GM19395 (cell line): ENCODE results near the gene RGL4.
"Not testable (repeated sequence)": the region's sequence is repeated elsewhere in the genome, so short reads cannot be mapped to it uniquely, and the experiment has no call there.

Experiments used
- ATAC-seq: cut with Tn5 transposase; IDR thresholded peaks from one replicate; pipeline ENCODE4 v1.9.1; 2021; ENCODE audit warnings: mild to moderate bottlenecking, moderate library complexity; ENCODE audit not compliant: unreplicated experiment

RGL4 gene, protein sequence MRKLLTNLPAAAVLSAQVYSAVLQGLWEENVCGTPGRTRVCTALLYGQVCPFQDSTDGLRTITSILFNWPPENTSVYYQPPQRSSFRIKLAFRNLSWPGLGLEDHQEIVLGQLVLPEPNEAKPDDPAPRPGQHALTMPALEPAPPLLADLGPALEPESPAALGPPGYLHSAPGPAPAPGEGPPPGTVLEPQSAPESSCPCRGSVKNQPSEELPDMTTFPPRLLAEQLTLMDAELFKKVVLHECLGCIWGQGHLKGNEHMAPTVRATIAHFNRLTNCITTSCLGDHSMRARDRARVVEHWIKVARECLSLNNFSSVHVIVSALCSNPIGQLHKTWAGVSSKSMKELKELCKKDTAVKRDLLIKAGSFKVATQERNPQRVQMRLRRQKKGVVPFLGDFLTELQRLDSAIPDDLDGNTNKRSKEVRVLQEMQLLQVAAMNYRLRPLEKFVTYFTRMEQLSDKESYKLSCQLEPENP

DNA sequence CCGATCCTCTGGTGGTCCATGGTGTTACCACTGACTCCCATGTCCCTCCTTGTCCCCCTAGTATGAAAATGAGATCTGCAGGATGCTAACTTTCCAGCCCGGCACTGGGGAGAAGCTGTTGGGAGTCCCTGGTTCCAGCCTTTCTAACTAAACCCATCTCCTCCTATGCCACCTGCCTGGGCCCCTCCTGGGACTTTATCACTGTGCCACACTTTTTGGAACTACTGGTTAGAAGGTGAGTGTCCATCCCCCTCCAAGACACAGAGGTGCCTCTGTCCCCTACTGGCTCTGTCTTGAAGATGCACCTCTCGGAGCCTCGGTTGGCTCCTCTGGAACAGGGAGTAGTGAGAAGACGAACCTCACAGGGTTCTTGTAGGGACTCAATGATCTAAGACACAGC lies at the start of gene RGL4:
TSS of gene RGL4 (plus strand) at position 301 of the 400 bp plus-strand sequence. CDS start 1,018 bp downstream, outside the sequence.
- no peak for ATAC-seq

DNA sequence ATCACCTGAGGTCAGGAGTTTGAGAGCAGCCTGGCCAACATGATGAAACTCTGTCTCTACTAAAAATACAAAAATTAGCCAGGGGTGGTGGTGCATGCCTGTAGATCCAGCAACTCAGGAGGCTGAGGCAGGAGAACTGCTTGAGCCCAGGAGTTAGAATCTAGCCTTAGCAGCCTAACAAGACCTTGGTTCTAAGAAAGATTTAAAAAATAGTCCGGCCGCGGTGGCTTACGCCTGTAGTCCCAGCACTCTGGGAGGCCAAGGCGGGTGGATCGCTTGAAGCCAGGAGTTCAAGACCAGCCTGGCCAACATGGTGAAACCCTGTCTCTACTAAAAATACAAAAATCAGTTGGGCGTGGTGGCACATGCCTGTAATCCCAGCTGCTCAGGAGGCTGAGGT lies 44.3 kb upstream of the RGL4 start:
- not testable (repeated sequence) for ATAC-seq

DNA sequence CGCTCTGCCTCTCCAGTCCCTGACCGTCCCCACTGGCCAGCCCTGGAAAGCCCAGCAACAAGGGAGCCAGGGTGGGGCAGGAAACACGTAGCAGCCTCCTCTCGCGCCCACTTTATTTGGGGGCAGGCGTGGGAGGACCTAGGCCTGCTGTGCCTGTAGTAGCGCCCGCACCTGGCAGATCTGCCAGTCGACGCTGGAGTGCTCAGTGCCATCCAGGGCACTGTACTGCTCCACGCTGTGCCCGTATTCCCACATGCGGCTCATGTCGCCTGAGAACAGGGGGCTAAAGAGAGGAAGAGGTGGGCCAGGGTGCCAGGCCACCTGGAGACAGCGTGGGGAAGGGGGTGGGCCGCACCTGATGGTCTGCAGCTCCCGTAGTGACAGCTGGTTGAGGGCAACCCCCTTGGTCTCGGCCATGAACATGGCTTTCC lies 41.7 kb upstream of the RGL4 start:
- no peak for ATAC-seq

DNA sequence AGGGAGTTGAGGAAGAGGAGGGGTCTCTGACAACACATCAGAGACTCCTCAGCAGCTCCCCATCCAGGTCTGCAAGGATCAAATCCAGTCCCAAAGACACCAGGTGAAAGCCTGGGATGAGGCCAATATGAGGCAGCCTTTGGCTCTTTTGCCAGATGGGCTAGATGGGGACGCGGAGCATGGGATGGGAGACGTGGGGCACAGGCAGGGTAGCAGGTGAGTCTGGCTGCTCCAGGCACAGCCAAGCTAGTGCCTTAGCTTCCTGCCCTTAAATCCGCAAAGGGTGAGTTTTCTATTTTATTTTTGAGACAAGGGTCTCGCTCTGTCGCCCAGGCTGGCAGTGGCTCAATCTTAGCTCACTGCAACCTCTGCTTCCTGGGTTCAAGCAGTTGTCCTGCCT lies 39.1 kb upstream of the RGL4 start:
- no peak for ATAC-seq

DNA sequence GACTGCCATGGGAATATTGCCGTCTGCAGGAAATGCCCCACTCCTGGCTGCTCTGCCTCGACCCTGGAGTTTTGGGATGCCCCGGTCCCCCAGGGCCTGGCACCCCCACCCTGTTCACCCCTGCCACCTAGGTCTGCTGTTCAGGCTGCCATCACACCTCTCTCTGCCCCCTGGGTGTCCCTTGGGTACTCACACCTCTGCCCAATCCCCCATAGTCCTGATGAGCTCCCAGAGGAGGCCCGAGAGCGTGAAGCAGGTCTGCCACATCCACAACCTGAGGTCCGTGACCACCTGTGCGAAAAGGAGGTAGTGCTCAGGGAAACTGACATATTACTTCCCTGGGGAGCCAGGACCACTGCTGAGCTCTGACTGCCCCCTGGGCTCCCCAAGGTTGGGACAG lies 38.5 kb upstream of the RGL4 start:
- ATAC-seq: no peak

DNA sequence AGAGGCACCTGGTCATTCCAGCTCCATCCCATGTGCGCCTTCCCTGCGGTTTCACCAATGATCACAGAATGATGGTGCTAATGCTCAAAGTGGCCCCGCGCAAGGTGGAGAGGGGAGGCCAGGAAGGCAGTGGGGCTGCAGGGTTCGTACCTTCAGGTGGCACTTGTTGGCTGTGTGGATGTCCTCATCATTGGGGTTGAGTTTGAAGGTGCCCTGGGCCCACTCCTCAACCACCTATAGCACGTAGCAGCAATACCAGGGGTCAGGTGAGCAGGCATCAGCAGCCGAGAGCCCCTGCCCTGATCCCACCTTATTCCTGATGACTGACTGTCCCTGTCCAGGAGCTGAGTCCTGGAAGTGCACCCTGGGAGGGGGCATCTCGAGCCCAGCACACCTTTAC lies 38.1 kb upstream of the RGL4 start:
- ATAC-seq: no peak

DNA sequence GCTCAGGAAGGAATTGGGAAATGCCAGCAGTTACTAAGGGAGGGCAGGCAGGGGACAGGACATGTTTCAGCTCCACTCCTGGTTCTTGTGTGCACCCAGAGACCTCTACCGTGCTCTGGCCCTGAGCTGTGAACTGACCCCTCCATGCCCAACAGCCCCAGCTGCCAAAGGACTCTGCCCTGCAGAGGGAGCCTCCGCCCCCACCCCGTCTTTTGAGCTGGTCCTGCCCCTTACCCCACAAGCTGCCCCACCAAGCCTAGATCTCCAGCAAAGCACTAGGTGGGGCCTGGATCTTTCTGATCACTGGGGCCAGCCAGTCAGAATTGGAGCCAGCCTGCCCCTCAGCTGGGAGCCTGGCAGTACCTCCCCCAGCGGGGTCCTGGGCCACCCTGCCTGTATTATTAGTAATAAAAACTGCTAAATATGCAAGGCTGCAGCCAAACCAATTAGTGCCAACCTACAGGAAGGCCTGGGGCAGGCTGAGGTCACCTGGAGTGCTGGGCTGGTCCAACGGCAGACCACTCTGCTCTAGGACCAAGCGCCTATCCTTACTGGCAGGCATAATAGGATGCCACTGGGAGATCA lies 34.8 kb upstream of the RGL4 start:
- ATAC-seq: no peak

DNA sequence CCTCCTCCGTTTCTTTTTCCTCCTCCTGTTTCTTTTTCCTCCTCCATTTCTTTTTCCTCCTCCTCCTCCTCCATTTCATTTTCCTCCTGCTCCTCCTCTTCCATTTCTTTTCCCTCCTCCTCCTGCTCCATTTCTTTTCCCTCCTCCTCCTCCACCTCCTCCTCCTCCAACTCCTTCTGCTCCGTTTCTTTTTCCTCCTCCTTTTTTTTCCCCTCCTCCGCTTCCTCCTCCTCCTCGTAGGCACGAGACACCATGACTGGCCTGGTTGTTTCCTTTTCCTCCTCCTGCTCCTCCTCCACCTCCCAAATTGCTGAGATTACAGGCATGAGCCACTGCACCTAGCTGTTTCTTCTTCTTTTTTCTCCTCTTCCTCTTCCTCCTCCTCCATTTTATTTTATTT lies 33.1 kb upstream of the RGL4 start:
- ATAC-seq: no peak

DNA sequence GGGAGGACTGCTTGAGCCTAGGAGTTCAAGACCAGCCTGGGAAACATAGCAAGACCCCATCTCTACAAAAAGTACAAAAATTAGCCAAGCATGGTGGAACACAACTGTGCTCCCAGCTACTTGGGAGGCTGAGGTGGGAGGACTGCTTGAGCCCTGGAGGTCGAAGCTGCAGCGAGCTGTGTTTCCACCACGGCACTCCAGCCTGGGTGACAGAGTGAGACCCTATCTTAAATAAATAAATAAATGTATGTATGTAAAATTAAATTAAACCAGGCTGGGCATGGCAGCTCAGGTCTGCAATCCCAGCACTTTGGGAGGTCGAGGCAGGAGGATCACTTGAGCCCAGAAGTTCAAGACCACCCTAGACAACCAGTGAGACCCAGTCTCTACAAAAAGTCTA lies 30.4 kb upstream of the RGL4 start:
- not testable (repeated sequence) for ATAC-seq

DNA sequence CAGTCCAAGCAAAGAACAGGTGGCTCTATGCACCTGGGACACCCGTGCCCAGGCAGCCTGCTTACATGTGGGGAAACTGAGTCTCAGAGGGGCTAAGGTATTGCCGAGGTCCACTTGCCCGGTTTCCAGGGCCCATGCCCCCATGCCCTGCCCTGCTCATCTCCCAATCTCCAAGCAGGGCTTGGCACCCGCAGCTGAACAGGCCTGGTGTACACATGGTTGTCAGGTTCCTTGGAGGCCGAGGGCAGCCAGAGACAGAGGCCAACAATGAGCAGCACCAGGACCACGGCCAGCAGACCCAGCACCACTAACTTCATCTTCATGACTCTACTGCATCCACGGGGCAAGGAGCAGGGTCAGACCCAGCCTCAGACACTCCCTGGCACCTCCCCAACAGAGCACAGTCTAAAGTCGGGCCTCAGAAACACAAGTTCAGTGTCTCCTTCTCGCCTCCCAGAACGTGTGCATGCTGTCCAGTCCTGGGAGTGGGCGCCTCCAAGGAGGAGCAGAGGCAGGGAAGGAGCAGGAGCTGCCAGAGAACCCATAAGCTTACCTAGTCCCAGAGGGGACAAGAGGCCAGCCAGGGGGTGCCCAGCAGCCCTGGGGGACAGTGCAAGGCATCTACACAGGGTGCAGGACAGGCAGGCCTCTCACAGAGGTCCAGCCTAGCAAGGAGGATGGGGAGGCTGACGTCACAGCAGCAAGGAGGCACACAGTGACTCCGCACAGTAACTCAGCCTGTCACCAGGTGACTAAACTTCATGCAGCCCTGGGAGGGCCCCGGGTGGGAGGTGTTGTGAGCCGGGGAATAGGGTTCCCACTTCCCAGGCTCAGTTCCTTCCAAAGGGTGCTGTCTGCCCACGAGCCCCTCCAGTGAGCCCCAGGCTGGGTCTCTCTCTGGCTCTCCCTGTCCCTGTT lies 20.2 kb upstream of the RGL4 start:
- ATAC-seq: no peak

DNA sequence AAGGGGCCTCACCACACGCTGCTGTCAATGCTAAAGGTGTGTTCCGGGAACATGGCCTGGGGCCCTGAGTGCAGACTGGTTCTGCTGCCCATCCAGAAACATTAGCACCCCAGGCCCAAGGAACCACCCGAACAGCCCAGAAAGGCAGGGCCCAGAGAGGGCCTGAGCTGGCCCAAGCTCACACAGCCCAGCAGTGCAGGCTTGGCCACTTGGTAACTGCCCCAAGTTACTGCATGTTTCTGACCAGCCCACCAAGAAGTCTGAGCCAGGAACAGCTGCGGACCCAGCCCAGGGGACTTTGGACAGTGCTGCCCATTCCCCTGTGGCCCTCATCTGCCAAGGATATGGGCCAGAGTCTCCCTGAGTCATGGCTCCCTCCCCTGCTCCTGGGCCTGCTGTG lies 19.4 kb upstream of the RGL4 start:
- not testable (repeated sequence) for ATAC-seq

DNA sequence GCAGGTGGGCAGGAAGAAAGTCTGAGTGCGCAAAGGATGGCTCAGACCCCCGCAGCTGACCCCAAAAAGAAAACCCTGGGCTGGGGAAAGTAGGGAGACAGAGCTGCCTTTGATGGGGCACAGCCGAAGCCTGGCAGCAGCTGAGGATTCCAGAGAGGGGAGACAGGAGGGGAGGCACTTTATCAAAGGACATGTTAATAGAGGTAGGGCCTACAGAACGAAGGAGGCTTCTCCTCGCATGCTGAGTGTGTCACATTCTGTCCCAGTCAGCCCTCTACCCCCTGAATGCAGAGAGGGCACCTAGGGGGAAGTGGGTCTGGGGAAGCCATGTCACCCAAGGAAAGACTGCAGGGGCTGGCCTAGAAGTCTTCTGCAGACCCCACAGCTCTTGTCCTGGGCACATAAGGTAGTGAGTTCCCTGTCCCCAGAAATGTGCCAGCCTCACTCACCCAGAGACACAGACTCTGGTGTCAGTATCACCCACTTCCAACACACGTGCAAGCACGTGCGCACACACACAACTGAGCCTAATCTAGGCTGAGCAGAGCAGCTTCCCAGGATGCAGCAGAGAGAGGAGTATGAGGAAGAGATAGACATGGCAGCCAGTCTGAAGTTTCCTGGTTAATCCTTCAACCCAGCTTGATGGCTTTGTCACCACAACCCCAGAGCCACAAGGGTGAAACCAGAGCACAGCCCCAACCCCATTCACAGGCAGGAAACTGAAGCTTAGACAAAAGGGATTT lies 18.3 kb upstream of the RGL4 start:
- not testable (repeated sequence) for ATAC-seq

DNA sequence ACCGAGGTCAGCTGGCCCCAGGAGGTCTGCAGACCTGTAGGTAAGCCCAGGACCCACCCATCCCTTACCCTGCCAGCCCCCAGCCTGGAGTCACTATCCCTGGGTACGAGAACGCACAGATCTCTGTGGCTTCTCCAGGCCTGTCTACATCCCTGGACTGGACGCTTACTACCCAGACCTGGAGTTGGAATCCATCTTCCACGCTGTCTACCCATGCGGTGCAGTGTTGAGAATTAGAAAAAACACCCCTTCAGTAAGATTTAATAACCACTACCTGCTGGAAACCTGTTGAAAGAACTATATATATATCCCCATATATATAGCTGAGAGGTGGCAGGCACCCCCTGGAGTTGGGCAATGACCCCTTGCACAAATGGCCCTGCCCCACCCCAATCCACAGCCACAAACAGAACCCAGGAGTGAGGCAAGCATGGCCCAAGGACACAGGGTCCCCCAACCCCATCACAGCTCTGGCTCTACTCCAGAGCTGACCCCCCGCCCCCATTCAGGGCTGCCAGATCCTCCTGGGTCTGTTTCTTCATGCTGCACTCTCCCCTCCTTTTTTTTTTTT lies 17.7 kb upstream of the RGL4 start:
- no peak for ATAC-seq

DNA sequence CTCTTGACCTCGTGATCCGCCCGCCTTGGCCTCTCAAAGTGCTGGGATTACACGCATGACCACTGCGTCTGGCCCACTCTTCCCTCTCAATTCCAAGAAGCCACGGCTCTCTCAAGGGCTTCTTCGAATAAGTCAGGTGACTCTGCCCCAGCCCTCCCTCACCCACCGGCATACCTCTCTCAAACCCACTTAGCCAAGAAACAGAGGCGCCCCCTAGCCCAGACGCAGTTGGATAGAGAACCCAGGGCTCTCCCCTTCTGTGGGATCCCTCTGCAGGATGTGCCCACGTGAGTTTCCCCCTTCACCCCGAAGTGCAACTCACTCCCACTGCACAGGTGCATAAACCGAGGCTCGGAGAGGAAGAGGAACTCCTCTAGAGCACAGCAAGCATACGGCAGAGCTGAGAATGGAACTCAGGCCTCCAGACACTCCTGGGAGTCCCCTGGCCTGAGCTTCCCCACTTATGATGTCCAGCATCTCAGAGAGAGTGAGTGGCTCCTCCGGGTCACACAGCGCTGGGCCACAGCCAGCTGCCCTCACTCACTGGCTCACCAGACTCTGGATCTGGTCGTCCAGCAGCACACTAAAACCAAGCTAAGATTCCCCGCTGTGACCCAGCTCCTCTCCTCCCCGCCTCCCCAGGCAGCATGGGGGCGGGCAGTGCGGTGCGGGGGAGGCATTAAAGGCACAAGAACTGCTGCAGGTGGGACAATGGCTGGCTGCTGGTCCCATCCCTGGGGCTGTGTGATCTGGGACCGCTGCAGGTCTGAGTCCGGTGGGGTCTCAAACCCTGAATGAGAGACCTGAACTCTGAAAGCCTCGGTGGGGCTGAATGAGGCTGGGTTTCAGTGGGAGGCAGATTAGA lies 16.8 kb upstream of the RGL4 start:
- ATAC-seq: no peak

DNA sequence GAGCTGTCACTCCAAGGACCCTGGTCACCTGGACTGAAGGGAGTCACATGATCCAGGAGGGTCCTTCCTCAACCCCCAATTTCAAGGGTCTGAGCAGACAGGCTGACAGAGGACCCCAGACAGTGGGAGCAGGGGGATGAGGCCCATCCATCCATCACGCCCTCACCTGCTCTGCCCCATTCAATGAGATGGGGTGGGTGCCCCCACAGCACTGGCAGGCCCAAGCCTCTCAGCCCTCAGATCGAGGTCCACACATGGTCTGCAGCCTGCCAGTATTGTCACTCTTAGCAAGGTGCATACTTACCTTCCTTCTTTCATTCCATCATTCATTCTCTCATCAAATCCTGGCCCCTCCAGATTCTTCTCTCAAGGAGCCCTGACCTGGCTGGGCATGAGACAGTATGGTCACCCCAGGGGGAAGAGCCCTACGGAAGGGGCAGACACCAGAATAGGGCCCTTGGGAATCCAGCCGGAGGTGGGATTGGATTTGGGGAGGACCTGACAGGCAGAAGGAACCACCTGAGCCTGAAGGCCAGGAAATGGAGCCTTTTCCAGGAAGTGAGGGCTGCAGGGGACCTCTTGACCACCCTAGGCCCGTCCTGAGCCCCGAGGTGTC lies 15.8 kb upstream of the RGL4 start:
- not testable (repeated sequence) for ATAC-seq

DNA sequence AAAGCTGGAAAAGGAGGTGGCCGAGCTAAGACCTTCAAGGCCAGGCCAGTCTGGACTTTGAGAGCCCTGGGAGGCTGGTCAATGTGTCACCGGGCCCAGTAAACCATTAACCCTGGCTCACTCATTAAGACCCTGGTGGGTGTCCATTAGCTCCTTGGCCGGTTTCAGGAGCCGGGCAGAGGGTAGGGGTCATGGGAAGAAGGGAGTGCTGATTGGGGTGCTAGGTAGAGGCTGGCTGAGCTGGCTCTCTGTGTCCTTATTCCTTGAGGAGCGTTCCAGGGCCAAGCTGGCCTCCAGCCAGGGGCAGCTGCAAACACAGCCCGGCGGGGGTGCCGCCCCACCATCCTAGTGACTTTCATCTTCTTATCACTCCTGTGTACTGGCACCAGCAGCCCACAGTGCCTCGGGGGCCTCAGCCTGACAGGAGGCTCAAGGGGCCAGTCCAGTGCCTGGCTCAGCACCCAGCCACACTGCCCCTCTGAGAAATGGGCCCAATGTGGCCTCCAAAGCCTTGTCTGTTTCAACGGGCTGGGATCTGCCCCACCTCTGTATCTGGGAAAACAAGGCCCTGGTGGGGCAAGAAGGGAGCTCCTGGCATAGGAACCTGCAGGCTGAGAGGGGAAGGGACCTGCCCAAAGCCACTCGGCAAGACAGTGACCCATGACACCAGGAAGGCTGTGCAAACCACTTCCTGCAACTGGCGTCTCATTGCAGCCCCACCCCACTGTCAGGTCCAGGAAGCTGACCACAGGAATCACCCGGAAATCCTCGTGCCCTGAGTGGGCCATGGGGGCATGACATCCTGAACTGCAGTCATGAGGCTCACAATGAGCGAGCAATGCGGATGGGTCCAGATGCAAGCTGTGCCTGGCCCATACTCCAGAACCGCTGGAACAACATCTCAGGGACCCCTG lies 15.1 kb upstream of the RGL4 start:
- ATAC-seq: no peak

DNA sequence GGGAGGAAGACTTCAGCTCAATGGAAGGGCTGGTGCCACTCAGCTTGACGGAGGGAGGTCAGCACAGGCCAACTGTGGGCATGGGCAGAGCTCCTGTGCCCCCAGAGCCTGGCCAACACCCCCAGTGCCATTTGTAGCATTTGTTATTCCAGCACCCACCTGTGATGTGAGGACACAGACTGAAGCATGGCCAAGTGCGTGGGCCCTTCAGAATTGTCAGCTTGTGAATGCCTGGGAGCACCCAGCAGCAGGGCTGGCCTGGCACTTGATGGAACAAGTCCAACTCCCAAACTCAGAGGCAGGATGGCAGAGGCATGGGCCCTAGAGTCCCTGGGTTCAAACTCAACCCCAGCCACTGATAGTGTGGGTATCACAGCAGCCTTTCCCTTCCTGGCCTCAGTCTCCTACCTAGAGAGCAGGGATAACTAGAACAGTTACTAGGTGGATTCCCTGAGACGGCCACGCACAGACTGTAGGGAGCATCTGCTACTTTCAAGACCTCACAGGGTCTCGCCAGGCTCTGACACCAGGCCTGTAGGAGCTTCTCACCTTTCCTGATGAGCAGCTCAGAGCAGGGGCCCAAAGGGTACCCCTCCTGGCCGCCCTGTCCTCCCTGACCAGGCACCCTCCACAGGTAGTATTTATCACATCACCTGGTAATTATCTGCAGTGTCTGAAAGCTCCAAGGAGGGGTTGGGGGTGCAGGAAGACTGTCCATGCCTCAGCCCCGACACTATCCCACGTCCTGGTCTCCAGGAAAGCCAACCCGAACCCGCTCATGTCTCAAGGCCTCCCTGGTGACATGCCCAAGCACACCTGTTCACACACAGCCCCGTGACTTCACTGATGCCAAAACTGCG lies 13.7 kb upstream of the RGL4 start:
- ATAC-seq: not testable (repeated sequence)
